GM12872 (cell line): ENCODE data around the gene GRID2.

ENCODE experiments used
- TF ChIP-seq, protein P1 (sequence below): IDR thresholded peaks from 3 replicates; pipeline ENCODE4 v1.5.1; 2011; ENCODE audit warnings: low read depth, mild to moderate bottlenecking, low read length, moderate library complexity; ENCODE audit not compliant: insufficient read depth

Gene GRID2

DNA sequence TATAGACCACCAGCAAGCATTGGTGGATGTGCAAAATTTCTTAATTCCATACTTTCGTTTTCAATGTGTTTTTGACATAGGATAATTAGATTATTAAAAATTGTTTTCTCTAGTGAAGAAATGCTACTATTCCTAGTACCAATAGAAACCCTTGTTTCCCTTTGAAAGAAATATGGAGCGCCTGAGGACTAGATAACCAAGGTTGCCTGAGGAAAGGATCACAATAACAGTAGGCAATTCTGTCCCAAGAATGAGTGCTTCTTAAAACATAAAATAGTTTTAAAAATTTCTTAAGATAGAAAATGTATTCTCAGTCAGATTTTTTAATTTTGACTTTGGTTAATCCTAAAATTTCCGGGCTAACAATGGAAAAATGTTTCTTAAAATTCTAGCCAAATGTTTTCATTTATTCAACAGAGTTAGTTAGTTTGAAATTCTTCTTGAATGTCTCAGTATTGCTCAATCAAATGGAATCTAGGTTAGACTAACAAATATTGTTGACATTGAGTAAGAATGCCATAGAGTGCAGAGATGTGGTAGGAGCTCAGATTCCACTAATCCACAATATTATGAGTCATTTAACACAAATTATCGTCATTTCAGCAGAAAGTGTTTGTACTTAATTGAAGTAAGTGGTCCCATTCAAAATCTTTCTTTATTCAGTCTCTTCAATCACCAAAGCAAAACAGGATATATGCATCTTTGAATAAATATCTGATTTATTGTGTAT lies 666.0 kb downstream of the GRID2 start:
- TF ChIP-seq, protein P1, sequence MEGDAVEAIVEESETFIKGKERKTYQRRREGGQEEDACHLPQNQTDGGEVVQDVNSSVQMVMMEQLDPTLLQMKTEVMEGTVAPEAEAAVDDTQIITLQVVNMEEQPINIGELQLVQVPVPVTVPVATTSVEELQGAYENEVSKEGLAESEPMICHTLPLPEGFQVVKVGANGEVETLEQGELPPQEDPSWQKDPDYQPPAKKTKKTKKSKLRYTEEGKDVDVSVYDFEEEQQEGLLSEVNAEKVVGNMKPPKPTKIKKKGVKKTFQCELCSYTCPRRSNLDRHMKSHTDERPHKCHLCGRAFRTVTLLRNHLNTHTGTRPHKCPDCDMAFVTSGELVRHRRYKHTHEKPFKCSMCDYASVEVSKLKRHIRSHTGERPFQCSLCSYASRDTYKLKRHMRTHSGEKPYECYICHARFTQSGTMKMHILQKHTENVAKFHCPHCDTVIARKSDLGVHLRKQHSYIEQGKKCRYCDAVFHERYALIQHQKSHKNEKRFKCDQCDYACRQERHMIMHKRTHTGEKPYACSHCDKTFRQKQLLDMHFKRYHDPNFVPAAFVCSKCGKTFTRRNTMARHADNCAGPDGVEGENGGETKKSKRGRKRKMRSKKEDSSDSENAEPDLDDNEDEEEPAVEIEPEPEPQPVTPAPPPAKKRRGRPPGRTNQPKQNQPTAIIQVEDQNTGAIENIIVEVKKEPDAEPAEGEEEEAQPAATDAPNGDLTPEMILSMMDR = no peak

DNA sequence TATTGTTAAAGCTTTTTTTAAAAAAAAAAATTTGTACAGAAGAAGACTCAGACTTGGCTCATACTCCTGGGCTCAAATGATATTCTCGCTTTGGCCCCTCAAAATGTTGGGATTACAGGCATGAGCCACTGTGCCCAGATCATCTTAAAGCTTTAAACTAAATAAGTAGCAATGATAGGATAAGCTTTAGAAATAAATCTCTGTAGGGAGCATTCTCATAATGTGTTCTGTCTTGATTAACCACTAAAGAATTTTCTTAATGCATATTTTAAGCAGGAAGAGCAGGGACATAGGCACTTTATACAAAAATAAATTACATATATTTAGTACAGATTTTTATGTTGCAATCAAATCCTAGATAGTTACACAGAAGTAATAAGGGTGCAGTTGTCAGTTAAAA lies 667.2 kb downstream of the GRID2 start:
- TF ChIP-seq, protein P1 = no peak

DNA sequence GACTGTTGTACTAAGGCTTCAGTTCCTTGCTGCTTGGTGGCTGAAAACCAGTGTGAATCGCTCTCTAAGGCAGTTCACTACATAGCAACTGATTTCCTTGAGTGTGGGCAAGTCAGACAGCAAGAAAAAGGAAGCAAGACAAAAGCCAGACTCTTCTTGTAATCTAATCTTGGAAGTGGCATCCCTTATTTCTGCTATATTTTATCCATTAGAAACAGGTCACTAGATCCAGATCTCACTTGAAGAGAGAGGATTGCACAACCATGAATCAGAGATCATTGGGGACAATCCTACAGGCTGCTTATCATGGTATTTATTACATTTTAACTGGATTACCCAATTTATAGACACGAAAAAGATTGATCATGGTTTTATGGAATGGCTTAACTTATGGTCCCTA lies 684.5 kb downstream of the GRID2 start:
- TF ChIP-seq, protein P1 = no peak

DNA sequence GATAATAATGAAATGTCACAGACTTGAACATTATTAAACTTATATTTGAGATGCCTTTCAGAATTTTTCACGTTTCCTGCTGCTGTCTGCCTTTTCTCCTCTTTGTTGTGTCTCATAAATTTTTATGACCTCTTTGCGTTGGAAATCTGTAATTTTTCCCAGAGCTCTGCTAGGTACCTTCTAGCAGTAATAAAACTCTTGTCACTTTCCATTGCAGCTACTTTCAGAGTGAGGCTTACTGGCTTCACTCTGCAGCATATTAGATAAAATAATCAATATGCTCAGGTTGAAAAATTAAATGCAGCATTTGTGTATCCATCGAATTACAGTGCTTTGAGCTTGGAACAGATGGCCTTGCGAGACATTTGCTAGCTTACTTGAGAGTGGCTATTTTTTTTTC lies 689.0 kb downstream of the GRID2 start:
- TF ChIP-seq, protein P1 = no peak

DNA sequence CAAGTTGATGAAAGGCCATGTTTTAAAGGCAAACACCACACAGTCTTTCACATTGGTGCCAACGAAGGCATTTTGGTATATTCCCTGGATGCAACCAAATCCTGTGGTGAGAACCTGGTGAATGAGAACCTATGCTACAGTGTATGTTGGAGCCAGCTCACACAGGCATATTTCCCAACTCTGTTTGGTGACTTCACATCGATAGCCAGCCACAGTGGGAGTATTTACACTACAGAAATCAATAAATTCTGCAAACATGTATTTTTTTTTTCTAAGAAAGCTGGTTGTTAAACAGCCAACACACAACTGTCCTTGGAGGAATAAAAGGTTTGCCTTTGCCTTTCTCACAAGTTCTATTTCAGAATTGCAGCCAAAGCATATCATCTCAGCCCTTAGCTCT lies 691.0 kb downstream of the GRID2 start:
- TF ChIP-seq, protein P1 = no peak

DNA sequence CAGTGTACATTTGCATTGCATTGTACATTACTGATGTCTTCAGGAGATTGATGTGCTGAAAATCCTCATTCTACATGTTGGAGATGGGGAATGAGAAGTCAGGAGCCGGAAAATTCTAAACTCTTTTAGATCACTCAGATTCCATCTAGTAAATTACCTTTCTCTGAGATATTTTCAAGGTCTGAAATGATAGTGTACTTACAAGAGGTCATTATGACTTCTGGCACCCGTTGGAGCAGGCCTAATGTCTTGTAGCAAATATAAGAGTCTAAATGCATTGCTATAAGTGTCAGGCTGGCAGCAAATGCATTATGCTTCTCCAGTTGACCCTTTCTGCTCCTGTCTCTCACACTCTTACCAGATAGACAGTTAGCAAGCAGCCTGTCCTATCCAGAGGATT lies 692.8 kb downstream of the GRID2 start:
- TF ChIP-seq, protein P1 = no peak

DNA sequence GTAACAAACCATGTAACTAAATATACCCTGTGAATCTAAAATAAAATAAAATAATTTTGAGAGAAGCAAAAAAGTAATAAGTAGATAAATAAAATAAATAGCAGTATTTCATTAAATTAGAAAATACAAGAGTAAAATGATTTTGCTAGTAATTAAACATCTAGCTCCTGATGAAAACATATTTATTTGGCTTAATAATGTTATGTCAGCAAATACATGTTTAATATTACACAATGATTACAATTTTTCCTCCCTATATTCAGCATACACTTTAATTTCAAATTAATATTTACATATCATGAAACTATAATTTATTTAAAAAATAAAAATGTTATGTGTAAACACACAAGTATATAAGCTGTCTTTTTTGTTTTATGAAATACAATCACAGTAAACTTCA lies 697.1 kb downstream of the GRID2 start:
- TF ChIP-seq, protein P1 = no peak

DNA sequence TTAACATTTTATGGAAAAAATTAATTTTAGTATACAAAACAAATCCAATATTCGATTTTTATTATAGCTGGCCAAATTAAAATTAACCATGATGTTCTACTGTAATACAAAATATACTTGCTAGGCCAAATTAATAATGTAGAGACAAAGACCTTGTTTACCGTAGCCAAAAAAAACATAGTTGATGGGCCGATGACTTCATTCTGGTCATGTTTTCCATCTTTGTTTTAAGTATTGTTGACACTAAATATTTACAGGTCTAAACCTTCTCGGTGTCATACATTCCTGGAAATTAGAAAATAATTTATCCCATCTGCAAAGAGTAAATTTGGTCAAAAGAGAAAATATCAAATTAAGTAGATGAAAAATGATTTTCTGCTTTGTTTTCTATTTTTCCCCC lies 698.5 kb downstream of the GRID2 start:
- TF ChIP-seq, protein P1 = no peak
